Mesendoderm (in vitro differentiated cells): ENCODE data around the gene CD72.

Experiments used
- DNase-seq: peaks from one replicate; pipeline ENCODE4 v3.0.0; 2013
- H2AK5ac ChIP-seq: 2 replicates; pipeline ENCODE4 v1.6.1; 2013; ENCODE audit warnings: low read length, inconsistent platforms
- H2BK120ac ChIP-seq: 2 replicates; pipeline ENCODE4 v1.6.1; 2013; ENCODE audit warnings: low read depth, mild to moderate bottlenecking, low read length, moderate library complexity, mixed read lengths
- H2BK15ac ChIP-seq: replicated peaks from 2 replicates; pipeline ENCODE4 v1.6.1; 2013; ENCODE audit warnings: low read depth, mild to moderate bottlenecking, moderate library complexity
- H2BK5ac ChIP-seq: 2 replicates; pipeline ENCODE4 v1.6.1; 2013; ENCODE audit warnings: low read length, inconsistent platforms
- H3K18ac ChIP-seq: 2 replicates; pipeline ENCODE4 v1.6.1; 2013; ENCODE audit warnings: mild to moderate bottlenecking, low read length, mixed read lengths
- H3K23ac ChIP-seq: one replicate; pipeline ENCODE4 v1.6.1; 2013; ENCODE audit warnings: low read length
- H3K27ac ChIP-seq: 2 replicates; pipeline ENCODE4 v1.5.1; 2013; ENCODE audit warnings: low read depth, mild to moderate bottlenecking, inconsistent platforms, low read length, moderate library complexity
- H3K27me3 ChIP-seq: 2 replicates; pipeline ENCODE4 v1.6.1; 2013; ENCODE audit warnings: low read length, control low read depth, mild to moderate bottlenecking, inconsistent platforms; ENCODE audit not compliant: insufficient read depth, poor library complexity
- H3K36me3 ChIP-seq: 2 replicates; pipeline ENCODE4 v1.6.1; 2013; ENCODE audit warnings: low read length, inconsistent platforms; ENCODE audit not compliant: control insufficient read depth, insufficient read depth
- H3K4ac ChIP-seq: one replicate; pipeline ENCODE4 v1.6.1; 2013; ENCODE audit warnings: low read depth, mild to moderate bottlenecking, low read length, moderate library complexity
- H3K4me1 ChIP-seq: 2 replicates; pipeline ENCODE4 v1.6.1; 2013; ENCODE audit warnings: low read depth, low read length, inconsistent platforms; ENCODE audit not compliant: control insufficient read depth
- H3K4me2 ChIP-seq: 2 replicates; pipeline ENCODE4 v1.6.1; 2013; ENCODE audit warnings: low read length
- H3K4me3 ChIP-seq: 2 replicates; pipeline ENCODE4 v1.5.1; 2013; ENCODE audit warnings: mild to moderate bottlenecking, low read length
- H3K56ac ChIP-seq: one replicate; pipeline ENCODE4 v1.6.1; 2013; ENCODE audit warnings: low read length
- H3K79me1 ChIP-seq: 2 replicates; pipeline ENCODE4 v1.6.1; 2013; ENCODE audit warnings: low read length, inconsistent platforms
- H3K79me2 ChIP-seq: 2 replicates; pipeline ENCODE4 v1.6.1; 2013; ENCODE audit warnings: mild to moderate bottlenecking, low read length; ENCODE audit not compliant: control insufficient read depth, insufficient read depth
- H3K9ac ChIP-seq: 2 replicates; pipeline ENCODE4 v1.6.1; 2013; ENCODE audit warnings: low read length, inconsistent platforms
- H4K5ac ChIP-seq: one replicate; pipeline ENCODE4 v1.6.1; 2013; ENCODE audit warnings: low read length
- H4K8ac ChIP-seq: one replicate; pipeline ENCODE4 v1.6.1; 2013; ENCODE audit warnings: low read depth, mild to moderate bottlenecking, control low read depth, low read length, moderate library complexity
- WGBS: extraction: QIAGEN DNeasy Blood & Tissue Kit; methylation state at CpG from one replicate; pipeline ENCODE4 v1.1.7; 2013; ENCODE audit warnings: low lambda C conversion rate, missing lambda C conversion rate; ENCODE audit not compliant: insufficient coverage; ENCODE audit errors: extremely low coverage; 5-methylcytosine and 5-hydroxymethylcytosine counted together

Gene CD72

GRCh38 chr9:35635730-35636129 lies 17.5 kb upstream of the CD72 start:
- Histone ChIP-seq H3K4me3 (no peak overlapping the region), H3K4ac (no peak overlapping the region), H4K8ac (no peak overlapping the region), H3K36me3 (no peaks in the 10 kb centered on the region), H3K4me1 (no peaks in the 10 kb centered on the region), H3K79me2 (no peaks in the 10 kb centered on the region), H3K56ac (no peak overlapping the region), H2BK120ac (no peak overlapping the region), H2AK5ac (no peak overlapping the region), H3K27ac (no peak overlapping the region), H3K4me2 (no peak overlapping the region), H3K9ac (no peak overlapping the region), H4K5ac (no peak overlapping the region), H3K23ac (no peak overlapping the region), H2BK5ac (no peak overlapping the region), H3K18ac (no peak overlapping the region), H2BK15ac (no peak overlapping the region), H3K27me3 (no peaks in the 10 kb centered on the region), H3K79me1 (no peaks in the 10 kb centered on the region)
- no peak for DNase-seq

- Histone ChIP-seq H2BK5ac (no peak overlapping the region), H3K79me2 (no peaks in the 10 kb centered on the region), H2BK120ac (no peak overlapping the region), H3K4ac (no peak overlapping the region), H2BK15ac (no peak overlapping the region), H3K23ac (no peak overlapping the region), H3K18ac (no peak overlapping the region), H3K4me3 (no peak overlapping the region), H3K27me3 (no peaks in the 10 kb centered on the region), H3K36me3 (no peaks in the 10 kb centered on the region), H3K4me1 (no peaks in the 10 kb centered on the region), H2AK5ac (no peak overlapping the region), H3K56ac (no peak overlapping the region), H3K27ac (no peak overlapping the region), H3K4me2 (no peak overlapping the region), H3K9ac (no peak overlapping the region), H4K8ac (no peak overlapping the region), H3K79me1 (no peaks in the 10 kb centered on the region), H4K5ac (no peak overlapping the region)
- no CpG with 5 or more reads among the region's 5 CpGs for WGBS
- DNase-seq, result no peak
Observed at GRCh38 chr9:35629597-35629996, 11.4 kb upstream of the CD72 start.

DNA sequence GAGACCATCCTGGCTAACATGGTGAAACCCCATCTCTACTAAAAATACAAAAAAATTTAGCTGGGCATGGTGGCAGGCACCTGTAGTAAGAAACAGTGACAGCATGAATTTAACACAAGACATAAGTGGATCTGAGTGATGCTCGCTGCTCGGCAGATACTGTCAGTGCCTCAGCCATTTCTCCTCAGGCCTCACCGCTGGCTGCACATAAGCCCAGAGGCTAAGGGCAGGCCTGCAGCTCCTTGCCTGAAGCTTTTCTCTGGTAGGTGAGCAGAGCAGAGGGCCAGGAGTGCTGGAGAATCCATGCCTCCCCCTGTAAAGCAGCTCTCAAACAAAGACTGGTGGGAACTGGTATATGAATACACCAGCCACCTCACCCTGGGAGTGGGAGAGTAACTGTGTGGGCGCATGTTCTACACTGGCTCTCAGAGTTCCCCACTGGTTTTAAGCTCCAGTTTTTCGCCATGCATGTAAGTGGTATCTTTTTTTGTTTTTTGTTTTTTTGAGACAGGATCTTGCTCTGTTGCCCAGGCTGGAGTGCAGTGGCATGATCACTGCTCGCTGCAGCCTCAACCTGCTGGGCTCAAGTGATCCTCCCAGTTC lies 10.3 kb upstream of the CD72 start:
- no peaks in the 10 kb centered on the region for H3K4me1 ChIP-seq
- H4K5ac ChIP-seq, result no peak overlapping the region
- H3K27me3 ChIP-seq, result no peaks in the 10 kb centered on the region
- H3K27ac ChIP-seq, result no peak overlapping the region
- H3K56ac ChIP-seq, result no peak overlapping the region
- no peak overlapping the region for H2BK120ac ChIP-seq
- no peak overlapping the region for H3K18ac ChIP-seq
- H3K4me2 ChIP-seq, result no peak overlapping the region
- H3K79me1 ChIP-seq, result no peaks in the 10 kb centered on the region
- no peak overlapping the region for H2BK5ac ChIP-seq
- no CpG with 5 or more reads among the region's 6 CpGs for WGBS
- H3K23ac ChIP-seq, result no peak overlapping the region
- DNase-seq, result no peak
- H2AK5ac ChIP-seq, result no peak overlapping the region
- H3K4me3 ChIP-seq, result no peak overlapping the region
- H2BK15ac ChIP-seq, result no peak overlapping the region
- no peak overlapping the region for H3K4ac ChIP-seq
- H3K9ac ChIP-seq, result no peak overlapping the region
- H3K79me2 ChIP-seq, result no peaks in the 10 kb centered on the region
- H3K36me3 ChIP-seq, result no peaks in the 10 kb centered on the region
- H4K8ac ChIP-seq, result no peak overlapping the region

DNA sequence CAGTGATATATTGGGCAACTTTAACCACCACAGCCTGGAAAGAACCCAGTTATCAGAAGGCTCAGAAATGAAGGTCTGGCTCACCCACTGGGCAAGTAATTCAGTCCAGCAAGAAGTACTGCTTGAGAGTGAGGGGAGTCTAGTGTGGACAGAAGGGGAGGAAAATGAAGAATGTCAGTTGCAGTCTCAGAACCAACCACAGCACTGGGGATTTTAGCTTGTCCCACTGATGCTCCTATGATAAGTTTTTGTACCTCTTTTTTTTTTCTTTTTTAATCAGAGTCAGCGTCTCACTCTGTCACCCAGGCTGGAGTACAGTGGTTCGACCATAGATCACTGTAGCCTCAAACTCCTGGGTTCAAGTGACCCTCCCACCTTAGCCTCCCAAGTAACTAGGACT lies 9.4 kb upstream of the CD72 start:
- Histone ChIP-seq H3K4me3 (no peak overlapping the region), H2BK5ac (no peak overlapping the region), H4K8ac (no peak overlapping the region), H3K27ac (no peak overlapping the region), H3K56ac (no peak overlapping the region), H3K18ac (no peak overlapping the region), H3K79me2 (no peaks in the 10 kb centered on the region), H3K36me3 (no peaks in the 10 kb centered on the region), H3K4me1 (no peaks in the 10 kb centered on the region), H2BK15ac (no peak overlapping the region), H2AK5ac (no peak overlapping the region), H3K23ac (no peak overlapping the region), H3K27me3 (no peaks in the 10 kb centered on the region), H3K4ac (no peak overlapping the region), H2BK120ac (no peak overlapping the region), H3K4me2 (no peak overlapping the region), H4K5ac (no peak overlapping the region), H3K9ac (no peak overlapping the region), H3K79me1 (no peaks in the 10 kb centered on the region)
- WGBS, result no CpG with 5 or more reads among the region's 2 CpGs
- no peak for DNase-seq

- Histone ChIP-seq H2BK5ac (no peak overlapping the region), H3K9ac (no peak overlapping the region), H3K23ac (no peak overlapping the region), H3K4me3 (no peak overlapping the region), H3K27ac (no peak overlapping the region), H3K56ac (no peak overlapping the region), H2AK5ac (no peak overlapping the region), H4K8ac (no peak overlapping the region), H3K4ac (no peak overlapping the region), H3K4me1 (peaks cover 4% of the 10 kb centered on the region), H3K79me1 (no peaks in the 10 kb centered on the region), H4K5ac (no peak overlapping the region), H2BK15ac (no peak overlapping the region), H3K4me2 (no peak overlapping the region), H3K36me3 (no peaks in the 10 kb centered on the region), H3K27me3 (no peaks in the 10 kb centered on the region), H3K79me2 (no peaks in the 10 kb centered on the region), H3K18ac (no peak overlapping the region), H2BK120ac (no peak overlapping the region)
- DNase-seq, result no peak
- no CpG with 5 or more reads among the region's 2 CpGs for WGBS
Observed at GRCh38 chr9:35619800-35620158, 1.6 kb upstream of the CD72 start.
